GM23338 (cell line): ENCODE data around the gene SEMA6C. TPM values are rescaled to one million over a fixed set of nuclear protein-coding genes. Genes with fewer than 3 reads are reported as not detected.

Experiments used
- ATAC-seq: fragments of 200-7000 bp; cut with Tn5 transposase; 3 replicates; pipeline ENCODE4 v1.9.1; 2020
- DNase-seq: peaks from one replicate; pipeline ENCODE4 v3.0.0-alpha.2; 2015; ENCODE audit warnings: low spot score
- H2AFZ ChIP-seq: fragments of 200-600 bp; sonication (generic); 2 replicates; pipeline ENCODE4 v1.8.0; 2016; ENCODE audit warnings: antibody characterized with exemption, mild to moderate bottlenecking, moderate library complexity
- H3F3A ChIP-seq: fragments of 200-600 bp; sonication (generic); replicated peaks from 2 replicates; pipeline ENCODE4 v1.8.0; 2017; ENCODE audit warnings: antibody characterized with exemption, mixed run types, low read depth
- H3K27ac ChIP-seq: fragments of 200-600 bp; sonication (generic); 2 replicates; pipeline ENCODE4 v1.6.1; 2016; ENCODE audit warnings: low read depth
- H3K27me3 ChIP-seq: fragments of 200-600 bp; sonication (generic); 2 replicates; pipeline ENCODE4 v1.8.0; 2016; ENCODE audit warnings: mild to moderate bottlenecking, mixed run types, moderate library complexity; ENCODE audit not compliant: insufficient read depth
- H3K36me3 ChIP-seq: fragments of 200-600 bp; sonication (generic); 2 replicates; pipeline ENCODE4 v1.8.0; 2016; ENCODE audit warnings: mild to moderate bottlenecking; ENCODE audit not compliant: insufficient read depth
- H3K4me1 ChIP-seq: fragments of 200-600 bp; sonication (generic); 2 replicates; pipeline ENCODE4 v1.8.0; 2016; ENCODE audit warnings: mild to moderate bottlenecking, moderate library complexity; ENCODE audit not compliant: insufficient read depth
- H3K4me2 ChIP-seq: fragments of 200-600 bp; sonication (generic); 2 replicates; pipeline ENCODE4 v1.7.1; 2017; ENCODE audit warnings: mixed run types
- H3K4me3 ChIP-seq: fragments of 200-600 bp; sonication (generic); 2 replicates; pipeline ENCODE4 v1.6.1; 2016; ENCODE audit warnings: mixed run types
- H3K79me2 ChIP-seq: fragments of 200-600 bp; sonication (generic); replicated peaks from 2 replicates; pipeline ENCODE4 v1.8.0; 2017; ENCODE audit warnings: mild to moderate bottlenecking; ENCODE audit not compliant: insufficient read depth
- H3K9me2 ChIP-seq: fragments of 200-600 bp; sonication (generic); 2 replicates; pipeline ENCODE4 v1.8.0; 2017; ENCODE audit not compliant: insufficient read depth
- H4K20me1 ChIP-seq: fragments of 200-600 bp; sonication (generic); replicated peaks from 2 replicates; pipeline ENCODE4 v1.8.0; 2017; ENCODE audit warnings: mild to moderate bottlenecking; ENCODE audit not compliant: insufficient read depth
- H3K27ac Mint-ChIP-seq: 2 replicates; pipeline ENCODE4 v1.8.0; 2020; ENCODE audit warnings: inconsistent platforms, mild to moderate bottlenecking, moderate library complexity, mixed read lengths
- H3K27me3 Mint-ChIP-seq: 3 replicates; pipeline ENCODE4 v1.8.0; 2022; ENCODE audit warnings: low read depth, mild to moderate bottlenecking, moderate library complexity, mixed read lengths, inconsistent platforms; ENCODE audit not compliant: insufficient read depth, poor library complexity
- H3K36me3 Mint-ChIP-seq: 3 replicates; pipeline ENCODE4 v1.8.0; 2021; ENCODE audit warnings: low read depth, mild to moderate bottlenecking, inconsistent platforms, moderate library complexity, mixed read lengths
- H3K4me1 Mint-ChIP-seq: 3 replicates; pipeline ENCODE4 v1.8.0; 2020; ENCODE audit warnings: mild to moderate bottlenecking, inconsistent platforms, mixed read lengths
- H3K4me3 Mint-ChIP-seq: 3 replicates; pipeline ENCODE4 v1.8.0; 2021; ENCODE audit warnings: moderate library complexity, mild to moderate bottlenecking, inconsistent platforms, mixed read lengths
- H3K9me3 Mint-ChIP-seq: 3 replicates; pipeline ENCODE4 v1.8.0; 2020; ENCODE audit warnings: moderate library complexity, mild to moderate bottlenecking, inconsistent platforms, mixed read lengths
- CREB1 ChIP-seq: fragments of 250-450 bp; sonication (Bioruptor Pico); IDR thresholded peaks from 2 replicates; pipeline ENCODE4 v1.5.0; 2020; ENCODE audit warnings: low read depth, mild to moderate bottlenecking, moderate library complexity
- EZH2phosphoT487 ChIP-seq: fragments of 200-600 bp; sonication (generic); IDR thresholded peaks from one replicate; pipeline ENCODE4 v1.8.1; 2018; ENCODE audit warnings: antibody characterized with exemption; ENCODE audit not compliant: unreplicated experiment
- POLR2AphosphoS5 ChIP-seq: IDR thresholded peaks from 2 replicates; pipeline ENCODE4 v1.6.1; 2016; ENCODE audit warnings: antibody characterized with exemption, low read depth
- STAT1 ChIP-seq: IDR thresholded peaks from one replicate; pipeline ENCODE4 v1.6.1; 2016; ENCODE audit warnings: antibody characterized with exemption; ENCODE audit not compliant: unreplicated experiment
- ZNF462 ChIP-seq: fragments of 250-450 bp; sonication (Bioruptor Pico); IDR thresholded peaks from 2 replicates; pipeline ENCODE4 v1.5.0; 2020; ENCODE audit warnings: mild to moderate bottlenecking, moderate library complexity
- long read RNA-seq: library from polyadenylated mRNA; unstranded; transcript quantifications from one replicate; pipeline ENCODE4 v2.0.0, GENCODE V29; 2020; ENCODE audit not compliant: unreplicated experiment
- polyA plus RNA-seq: library from polyadenylated mRNA; unstranded; fragments of >200 nt; fragmentation: Nextera tagmentation; extraction: Ambion mirVana; gene quantifications from 2 replicates; pipeline ENCODE4 v1.2.1, GENCODE V29; 2016
- total RNA-seq: library from RNA; depleted of rRNA; stranded (reverse); fragments of >200 nt; shearing (Covaris generic); gene quantifications from 2 replicates; pipeline ENCODE4 v1.2.3, GENCODE V29; 2014; rRNA removed
- TF ChIP-seq, protein P1 (sequence below): IDR thresholded peaks from one replicate; pipeline ENCODE4 v1.6.1; 2018; ENCODE audit warnings: antibody characterized with exemption; ENCODE audit not compliant: unreplicated experiment
- TF ChIP-seq, protein P2 (sequence below), 2 experiments: fragments of 200-600 bp in 1 of 2; sonication (generic) in 1 of 2; conservative IDR thresholded peaks; 2 replicates each; pipeline versions ENCODE4 v1.5.1 to v1.6.1; 2016 to 2017; ENCODE audit warnings: antibody characterized with exemption in 2 of 2, low read depth in 2 of 2, mild to moderate bottlenecking in 2 of 2, moderate library complexity in 1 of 2
- TF ChIP-seq, protein P3 (sequence below): IDR thresholded peaks from 2 replicates; pipeline ENCODE4 v1.6.1; 2016; ENCODE audit warnings: antibody characterized with exemption

Gene SEMA6C, protein sequence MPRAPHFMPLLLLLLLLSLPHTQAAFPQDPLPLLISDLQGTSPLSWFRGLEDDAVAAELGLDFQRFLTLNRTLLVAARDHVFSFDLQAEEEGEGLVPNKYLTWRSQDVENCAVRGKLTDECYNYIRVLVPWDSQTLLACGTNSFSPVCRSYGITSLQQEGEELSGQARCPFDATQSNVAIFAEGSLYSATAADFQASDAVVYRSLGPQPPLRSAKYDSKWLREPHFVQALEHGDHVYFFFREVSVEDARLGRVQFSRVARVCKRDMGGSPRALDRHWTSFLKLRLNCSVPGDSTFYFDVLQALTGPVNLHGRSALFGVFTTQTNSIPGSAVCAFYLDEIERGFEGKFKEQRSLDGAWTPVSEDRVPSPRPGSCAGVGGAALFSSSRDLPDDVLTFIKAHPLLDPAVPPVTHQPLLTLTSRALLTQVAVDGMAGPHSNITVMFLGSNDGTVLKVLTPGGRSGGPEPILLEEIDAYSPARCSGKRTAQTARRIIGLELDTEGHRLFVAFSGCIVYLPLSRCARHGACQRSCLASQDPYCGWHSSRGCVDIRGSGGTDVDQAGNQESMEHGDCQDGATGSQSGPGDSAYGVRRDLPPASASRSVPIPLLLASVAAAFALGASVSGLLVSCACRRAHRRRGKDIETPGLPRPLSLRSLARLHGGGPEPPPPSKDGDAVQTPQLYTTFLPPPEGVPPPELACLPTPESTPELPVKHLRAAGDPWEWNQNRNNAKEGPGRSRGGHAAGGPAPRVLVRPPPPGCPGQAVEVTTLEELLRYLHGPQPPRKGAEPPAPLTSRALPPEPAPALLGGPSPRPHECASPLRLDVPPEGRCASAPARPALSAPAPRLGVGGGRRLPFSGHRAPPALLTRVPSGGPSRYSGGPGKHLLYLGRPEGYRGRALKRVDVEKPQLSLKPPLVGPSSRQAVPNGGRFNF
- total RNA-seq, result 12.3 and 24.4 TPM in 2 replicates
- 6.2 and 8.5 TPM in 2 replicates for polyA plus RNA-seq
- long read RNA-seq, partial matches to known transcripts, result 0 of 1 reads
- long read RNA-seq, other reads (novel, unspliced or antisense), result 1 of 1 reads

- Histone ChIP-seq H3K36me3 (no peaks in the 10 kb centered on the region), H3K27ac (no peak within 1 kb of the TSS), H3K4me3 (peak within 1 kb of the TSS; percentile 96), H3K79me2 (no peaks in the 10 kb centered on the region; the same call in 1 of the 2 replicates), H3F3A (peaks cover 9% of the 10 kb centered on the region; the same call in 1 of the 2 replicates), H3K4me2 (peak within 1 kb of the TSS; percentile 98), H2AFZ (peak within 1 kb of the TSS; percentile 99), H3K4me1 (peaks cover 35% of the 10 kb centered on the region), H4K20me1 (peaks cover 5% of the 10 kb centered on the region; the same call in 1 of the 2 replicates), H3K27me3 (peaks cover 35% of the 10 kb centered on the region), H3K9me2 (no peaks in the 10 kb centered on the region)
- peak within 1 kb of the TSS; percentile 82 for H3K4me3 Mint-ChIP-seq
- ATAC-seq (peak; percentile 89), DNase-seq (peak; percentile 96)
- H3K4me1 Mint-ChIP-seq, result peaks cover 39% of the 10 kb centered on the region
- H3K9me3 Mint-ChIP-seq, result no peaks in the 10 kb centered on the region
- TF ChIP-seq, protein P1, sequence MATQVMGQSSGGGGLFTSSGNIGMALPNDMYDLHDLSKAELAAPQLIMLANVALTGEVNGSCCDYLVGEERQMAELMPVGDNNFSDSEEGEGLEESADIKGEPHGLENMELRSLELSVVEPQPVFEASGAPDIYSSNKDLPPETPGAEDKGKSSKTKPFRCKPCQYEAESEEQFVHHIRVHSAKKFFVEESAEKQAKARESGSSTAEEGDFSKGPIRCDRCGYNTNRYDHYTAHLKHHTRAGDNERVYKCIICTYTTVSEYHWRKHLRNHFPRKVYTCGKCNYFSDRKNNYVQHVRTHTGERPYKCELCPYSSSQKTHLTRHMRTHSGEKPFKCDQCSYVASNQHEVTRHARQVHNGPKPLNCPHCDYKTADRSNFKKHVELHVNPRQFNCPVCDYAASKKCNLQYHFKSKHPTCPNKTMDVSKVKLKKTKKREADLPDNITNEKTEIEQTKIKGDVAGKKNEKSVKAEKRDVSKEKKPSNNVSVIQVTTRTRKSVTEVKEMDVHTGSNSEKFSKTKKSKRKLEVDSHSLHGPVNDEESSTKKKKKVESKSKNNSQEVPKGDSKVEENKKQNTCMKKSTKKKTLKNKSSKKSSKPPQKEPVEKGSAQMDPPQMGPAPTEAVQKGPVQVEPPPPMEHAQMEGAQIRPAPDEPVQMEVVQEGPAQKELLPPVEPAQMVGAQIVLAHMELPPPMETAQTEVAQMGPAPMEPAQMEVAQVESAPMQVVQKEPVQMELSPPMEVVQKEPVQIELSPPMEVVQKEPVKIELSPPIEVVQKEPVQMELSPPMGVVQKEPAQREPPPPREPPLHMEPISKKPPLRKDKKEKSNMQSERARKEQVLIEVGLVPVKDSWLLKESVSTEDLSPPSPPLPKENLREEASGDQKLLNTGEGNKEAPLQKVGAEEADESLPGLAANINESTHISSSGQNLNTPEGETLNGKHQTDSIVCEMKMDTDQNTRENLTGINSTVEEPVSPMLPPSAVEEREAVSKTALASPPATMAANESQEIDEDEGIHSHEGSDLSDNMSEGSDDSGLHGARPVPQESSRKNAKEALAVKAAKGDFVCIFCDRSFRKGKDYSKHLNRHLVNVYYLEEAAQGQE, result no peak
- TF ChIP-seq STAT1 (no peak), ZNF462 (no peak), CREB1 (peak; percentile 36; the same call in 1 of the 2 replicates), POLR2AphosphoS5 (peak; percentile 72), EZH2phosphoT487 (no peak)
- TF ChIP-seq, protein P2, sequence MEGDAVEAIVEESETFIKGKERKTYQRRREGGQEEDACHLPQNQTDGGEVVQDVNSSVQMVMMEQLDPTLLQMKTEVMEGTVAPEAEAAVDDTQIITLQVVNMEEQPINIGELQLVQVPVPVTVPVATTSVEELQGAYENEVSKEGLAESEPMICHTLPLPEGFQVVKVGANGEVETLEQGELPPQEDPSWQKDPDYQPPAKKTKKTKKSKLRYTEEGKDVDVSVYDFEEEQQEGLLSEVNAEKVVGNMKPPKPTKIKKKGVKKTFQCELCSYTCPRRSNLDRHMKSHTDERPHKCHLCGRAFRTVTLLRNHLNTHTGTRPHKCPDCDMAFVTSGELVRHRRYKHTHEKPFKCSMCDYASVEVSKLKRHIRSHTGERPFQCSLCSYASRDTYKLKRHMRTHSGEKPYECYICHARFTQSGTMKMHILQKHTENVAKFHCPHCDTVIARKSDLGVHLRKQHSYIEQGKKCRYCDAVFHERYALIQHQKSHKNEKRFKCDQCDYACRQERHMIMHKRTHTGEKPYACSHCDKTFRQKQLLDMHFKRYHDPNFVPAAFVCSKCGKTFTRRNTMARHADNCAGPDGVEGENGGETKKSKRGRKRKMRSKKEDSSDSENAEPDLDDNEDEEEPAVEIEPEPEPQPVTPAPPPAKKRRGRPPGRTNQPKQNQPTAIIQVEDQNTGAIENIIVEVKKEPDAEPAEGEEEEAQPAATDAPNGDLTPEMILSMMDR (conservative IDR thresholded peaks at IDR 0.05; ENCODE audit: low read depth in 2 of 2), result no peak
- TF ChIP-seq, protein P3, sequence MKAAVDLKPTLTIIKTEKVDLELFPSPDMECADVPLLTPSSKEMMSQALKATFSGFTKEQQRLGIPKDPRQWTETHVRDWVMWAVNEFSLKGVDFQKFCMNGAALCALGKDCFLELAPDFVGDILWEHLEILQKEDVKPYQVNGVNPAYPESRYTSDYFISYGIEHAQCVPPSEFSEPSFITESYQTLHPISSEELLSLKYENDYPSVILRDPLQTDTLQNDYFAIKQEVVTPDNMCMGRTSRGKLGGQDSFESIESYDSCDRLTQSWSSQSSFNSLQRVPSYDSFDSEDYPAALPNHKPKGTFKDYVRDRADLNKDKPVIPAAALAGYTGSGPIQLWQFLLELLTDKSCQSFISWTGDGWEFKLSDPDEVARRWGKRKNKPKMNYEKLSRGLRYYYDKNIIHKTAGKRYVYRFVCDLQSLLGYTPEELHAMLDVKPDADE, result no peak
- peaks cover 32% of the 10 kb centered on the region for H3K27me3 Mint-ChIP-seq
- H3K27ac Mint-ChIP-seq, result no peak within 1 kb of the TSS
- H3K36me3 Mint-ChIP-seq, result no peaks in the 10 kb centered on the region; the same call in 2 of the 3 replicates
Measured at GRCh38 chr1:151146412-151147131, at the start of gene SEMA6C. Gene SEMA6C, minus strand, starts transcription at chr1:151146631. Its CDS starts 4,010 bp downstream, at chr1:151142621.
